Cardiac muscle cell (in vitro differentiated cells and primary cell): ENCODE data around the gene ARHGAP10. TPM values are rescaled to one million over a fixed set of nuclear protein-coding genes. Genes with fewer than 3 reads are reported as not detected.

Experiments used
- DNase-seq, 2 donors: peaks; one replicate each; pipeline versions ENCODE4 v3.0.0 to v3.0.0-alpha.2; 2010 to 2017; ENCODE audit warnings: low read depth in 1 of 2, low spot score in 1 of 2
- H3K27ac ChIP-seq: fragments of 200-600 bp; sonication (generic); 2 replicates; pipeline ENCODE4 v1.5.1; 2016
- H3K27me3 ChIP-seq: fragments of 200-600 bp; sonication (generic); 2 replicates; pipeline ENCODE4 v1.6.0; 2016; ENCODE audit warnings: control low read depth
- H3K36me3 ChIP-seq: fragments of 200-600 bp; sonication (generic); 2 replicates; pipeline ENCODE4 v1.5.1; 2016; ENCODE audit warnings: control low read depth
- H3K4me1 ChIP-seq: fragments of 200-600 bp; sonication (generic); 2 replicates; pipeline ENCODE4 v1.8.1; 2017; ENCODE audit warnings: low read depth, mild to moderate bottlenecking, mixed run types
- H3K4me3 ChIP-seq: fragments of 200-600 bp; sonication (generic); 2 replicates; pipeline ENCODE4 v1.5.1; 2016; ENCODE audit warnings: mild to moderate bottlenecking
- H3K9me3 ChIP-seq: fragments of 200-600 bp; sonication (generic); 2 replicates; pipeline ENCODE4 v1.5.1; 2017; ENCODE audit warnings: low read depth, mild to moderate bottlenecking, control low read depth
- CTCF ChIP-seq: IDR thresholded peaks from 2 replicates; pipeline ENCODE4 v1.5.1; 2012; ENCODE audit warnings: low read depth, mild to moderate bottlenecking, low read length
- polyA plus RNA-seq: library from polyadenylated mRNA; unstranded; fragments of >200 nt; fragmentation: Nextera tagmentation; extraction: Ambion mirVana; gene quantifications from 2 replicates; pipeline ENCODE4 v1.2.1, GENCODE V29; 2016
- total RNA-seq: library from RNA; depleted of rRNA; stranded (reverse); fragments of >200 nt; gene quantifications from 2 replicates; pipeline ENCODE4 v1.2.3, GENCODE V29; 2016

Gene ARHGAP10
- total and polyA plus RNA-seq, 2 experiments from 2014 or later = 12.1 to 15.0 TPM

GRCh38 chr4:147833254-147833653 lies 101.4 kb downstream of the ARHGAP10 start:
- Histone ChIP-seq H3K36me3 (no peaks in the 10 kb centered on the region), H3K4me1 (peaks cover 4% of the 10 kb centered on the region), H3K27me3 (no peaks in the 10 kb centered on the region), H3K4me3 (no peak overlapping the region), H3K27ac (no peak overlapping the region), H3K9me3 (no peaks in the 10 kb centered on the region)
- DNase-seq = no peak
- TF ChIP-seq CTCF = no peak

- Histone ChIP-seq H3K9me3 (no peaks in the 10 kb centered on the region), H3K27ac (no peak overlapping the region), H3K27me3 (no peaks in the 10 kb centered on the region), H3K4me1 (peaks cover 4% of the 10 kb centered on the region), H3K36me3 (no peaks in the 10 kb centered on the region), H3K4me3 (no peak overlapping the region)
- DNase-seq = no peak
- no peak for TF ChIP-seq CTCF
Observed at GRCh38 chr4:147833741-147834140, 101.9 kb downstream of the ARHGAP10 start.

GRCh38 chr4:147834480-147834879 lies 102.6 kb downstream of the ARHGAP10 start:
- Histone ChIP-seq H3K27me3 (no peaks in the 10 kb centered on the region), H3K36me3 (no peaks in the 10 kb centered on the region), H3K4me3 (no peak overlapping the region), H3K9me3 (no peaks in the 10 kb centered on the region), H3K4me1 (peaks cover 3% of the 10 kb centered on the region), H3K27ac (no peak overlapping the region)
- DNase-seq = no peak
- TF ChIP-seq CTCF = no peak

GRCh38 chr4:147836807-147837206 lies 104.9 kb downstream of the ARHGAP10 start:
- TF ChIP-seq CTCF = no peak
- no peaks in the 10 kb centered on the region for H3K27me3 ChIP-seq
- no peak overlapping the region for H3K4me3 ChIP-seq
- H3K27ac ChIP-seq = no peak overlapping the region
- DNase-seq = no peak
- H3K36me3 ChIP-seq = no peaks in the 10 kb centered on the region
- no peaks in the 10 kb centered on the region for H3K4me1 ChIP-seq
- H3K9me3 ChIP-seq = no peaks in the 10 kb centered on the region

GRCh38 chr4:147837435-147837834 lies 105.5 kb downstream of the ARHGAP10 start:
- Histone ChIP-seq H3K4me1 (no peaks in the 10 kb centered on the region), H3K9me3 (no peaks in the 10 kb centered on the region), H3K27ac (no peak overlapping the region), H3K27me3 (no peaks in the 10 kb centered on the region), H3K36me3 (no peaks in the 10 kb centered on the region), H3K4me3 (no peak overlapping the region)
- no peak for DNase-seq
- TF ChIP-seq CTCF = no peak

- no peaks in the 10 kb centered on the region for H3K36me3 ChIP-seq
- DNase-seq = no peak
- no peaks in the 10 kb centered on the region for H3K4me1 ChIP-seq
- no peak for TF ChIP-seq CTCF
- no peaks in the 10 kb centered on the region for H3K27me3 ChIP-seq
- H3K27ac ChIP-seq = no peak overlapping the region
- H3K4me3 ChIP-seq = no peak overlapping the region
- H3K9me3 ChIP-seq = no peaks in the 10 kb centered on the region
Observed at GRCh38 chr4:147837854-147838253, 106.0 kb downstream of the ARHGAP10 start.
